Right lobe of liver (tissue), 6 donors: ENCODE data around the gene TRMT1. TPM values are rescaled to one million over a fixed set of nuclear protein-coding genes. Genes with fewer than 3 reads are reported as not detected.
A peak's percentile ranks its signal among the peaks of the same experiment; 100 is the strongest.
"Not testable (repeated sequence)": the region's sequence is repeated elsewhere in the genome, so short reads cannot be mapped to it uniquely, and the experiment has no call there.

Experiments used
- ATAC-seq, 4 donors: fragments of 200-7000 bp; cut with Tn5 transposase; one replicate each; pipeline ENCODE4 v1.9.1; 2020; ENCODE audit warnings: mild to moderate bottlenecking in 4 of 4, moderate library complexity in 4 of 4
- DNase-seq, 3 donors: peaks; one replicate each; pipeline ENCODE4 v3.0.0-alpha.2; 2020
- H3K27ac ChIP-seq, 3 donors: fragments of 200-600 bp; one replicate each; pipeline ENCODE4 v1.8.0; 2022
- H3K27me3 ChIP-seq, 2 donors: fragments of 200-600 bp; one replicate each; pipeline ENCODE4 v1.8.0; 2022
- H3K36me3 ChIP-seq, 4 donors: fragments of 200-600 bp; sonication (generic) in 1 of 4; one replicate each; pipeline versions ENCODE4 v1.5.1 to v1.8.0; 2017 to 2022; ENCODE audit warnings: control low read depth in 1 of 4
- H3K4me1 ChIP-seq, 4 donors: fragments of 200-600 bp; sonication (generic) in 1 of 4; one replicate each; pipeline versions ENCODE4 v1.5.1 to v1.8.0; 2017 to 2022; ENCODE audit warnings: control low read depth in 1 of 4
- H3K4me3 ChIP-seq, 3 donors: fragments of 200-600 bp; one replicate each; pipeline ENCODE4 v1.8.0; 2022
- H3K9me3 ChIP-seq, 4 donors: fragments of 200-600 bp; sonication (generic) in 1 of 4; one replicate each; pipeline versions ENCODE4 v1.5.1 to v1.8.0; 2017 to 2022; ENCODE audit warnings: control low read depth in 1 of 4
- POLR2A ChIP-seq: fragments of 450-650 bp; IDR thresholded peaks from one replicate; pipeline ENCODE4 v1.6.1; 2017; ENCODE audit warnings: antibody characterized with exemption, mild to moderate bottlenecking
- WGBS: methylation state at CpG from one replicate; pipeline ENCODE4 v1.1.6; 2018; ENCODE audit warnings: low coverage, low lambda C conversion rate; ENCODE audit not compliant: insufficient coverage; ENCODE audit errors: missing lambda C conversion rate; 5-methylcytosine and 5-hydroxymethylcytosine counted together
- intact Hi-C, 2 donors: fragments of 100-400 bp; cut with DNase I; formaldehyde crosslinking; loops; one replicate each; pipeline versions ENCODE4 v1.11.2 to v1.14.1; 2022
- long read RNA-seq: library from polyadenylated mRNA; unstranded; transcript quantifications from one replicate; pipeline ENCODE4 v2.0.0, GENCODE V29; 2019
- total RNA-seq, 6 experiments: library from RNA; depleted of rRNA in 2 of 6; stranded (reverse); fragments of >200 nt in 2 of 6; fragmentation: NEBNext Ultra II Directional in 3 of 6; extraction: Animal tissue kit (Norgen Biotek cat#: 25700) in 3 of 6; gene quantifications; one replicate each; pipeline versions ENCODE4 v1.1.0 to v1.2.4, GENCODE V29; 2016 to 2023
- TF ChIP-seq, protein P1 (sequence below), 4 donors: fragments of 200-600 bp in 3 of 4; fragments of 450-650 bp in 1 of 4; IDR thresholded peaks; one replicate each; pipeline versions ENCODE4 v1.5.1 to v1.8.0; 2016 to 2022; ENCODE audit warnings: antibody characterized with exemption in 4 of 4, mild to moderate bottlenecking in 2 of 4
- donor health status: DM: no; HTN: yes; CAD: no.
- donor health status: DM: no; HTN: no; CAD: no.
- donor health status: DM: no; HTN: no; CAD: no.
- donor health status: DM: no; HTN: yes; CAD: no.
- donor health status: DM: no; HTN: yes; CAD: no.

The TRMT1 gene
- total RNA-seq = 10 to 100 TPM; 15.0 to 20.5 (median 17.2) TPM
- long read RNA-seq, partial matches to known transcripts = 0 of 4 reads
- long read RNA-seq, other reads (novel, unspliced or antisense) = 2 of 4 reads

DNA sequence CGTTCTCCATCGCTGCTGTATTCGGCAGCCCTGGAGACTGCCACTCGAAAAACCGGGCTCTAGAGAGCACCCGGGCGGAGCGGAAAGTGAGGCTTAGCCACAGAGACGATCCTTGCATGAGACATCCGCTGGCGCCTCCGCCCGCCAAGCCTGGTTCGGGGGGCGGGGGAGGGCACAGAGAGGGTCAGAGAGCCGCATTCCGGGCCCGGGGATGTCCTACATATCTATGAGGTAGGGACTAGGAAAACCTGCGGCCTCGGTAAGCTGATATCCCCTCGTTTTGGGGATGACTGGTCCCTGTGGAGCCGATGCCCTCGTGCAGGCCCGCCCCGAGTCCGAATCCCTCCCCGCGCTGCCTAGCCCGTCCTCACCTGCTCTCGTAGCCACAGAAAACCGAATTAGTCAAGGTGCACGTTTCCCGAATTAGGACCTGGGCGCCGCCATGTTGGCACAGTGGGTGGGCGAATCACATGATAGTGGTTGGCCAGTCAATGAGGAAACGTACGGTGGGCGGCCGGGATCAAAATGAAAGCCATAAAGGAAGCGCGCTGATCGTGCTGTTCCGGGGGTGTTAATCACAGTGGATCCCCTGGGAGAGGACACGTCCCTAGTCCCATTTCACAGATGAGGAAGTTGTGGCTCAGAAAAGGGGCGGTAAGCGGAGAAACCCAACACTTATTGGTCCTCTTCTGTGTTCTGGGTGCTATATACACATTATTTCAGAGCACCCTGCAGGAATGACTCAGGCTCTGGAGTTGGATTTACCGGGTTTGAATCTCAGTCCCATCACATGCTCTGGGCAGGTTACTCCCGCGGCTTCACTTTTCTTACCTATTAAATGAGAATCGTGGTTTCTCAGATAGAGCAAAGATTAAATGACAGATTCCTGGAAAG is at the start of gene TRMT1:
TRMT1 (minus strand) TSS at position 459 of the 894 bp plus-strand sequence; CDS start at position 118, 341 bp downstream.
- Histone ChIP-seq H3K4me3 (peak within 1 kb of the TSS; percentile 97 to 99 (median 98)), H3K27me3 (no peaks in the 10 kb centered on the region), H3K9me3 (no peaks in the 10 kb centered on the region), H3K27ac (peak within 1 kb of the TSS; percentile 17 to 56 (median 42)), H3K4me1 (peaks cover 0 to 16% (median 7%) of the 10 kb centered on the region in 4 donors), H3K36me3 (peaks cover 0 to 18% (median 0%) of the 10 kb centered on the region in 4 donors)
- DNase-seq (peak; percentile 91 to 95 (median 93)), ATAC-seq (peak; percentile 69 to 85 (median 79))
- intact Hi-C loops = no loop called here
- TF ChIP-seq POLR2A = peak; percentile 15
- TF ChIP-seq, protein P1, sequence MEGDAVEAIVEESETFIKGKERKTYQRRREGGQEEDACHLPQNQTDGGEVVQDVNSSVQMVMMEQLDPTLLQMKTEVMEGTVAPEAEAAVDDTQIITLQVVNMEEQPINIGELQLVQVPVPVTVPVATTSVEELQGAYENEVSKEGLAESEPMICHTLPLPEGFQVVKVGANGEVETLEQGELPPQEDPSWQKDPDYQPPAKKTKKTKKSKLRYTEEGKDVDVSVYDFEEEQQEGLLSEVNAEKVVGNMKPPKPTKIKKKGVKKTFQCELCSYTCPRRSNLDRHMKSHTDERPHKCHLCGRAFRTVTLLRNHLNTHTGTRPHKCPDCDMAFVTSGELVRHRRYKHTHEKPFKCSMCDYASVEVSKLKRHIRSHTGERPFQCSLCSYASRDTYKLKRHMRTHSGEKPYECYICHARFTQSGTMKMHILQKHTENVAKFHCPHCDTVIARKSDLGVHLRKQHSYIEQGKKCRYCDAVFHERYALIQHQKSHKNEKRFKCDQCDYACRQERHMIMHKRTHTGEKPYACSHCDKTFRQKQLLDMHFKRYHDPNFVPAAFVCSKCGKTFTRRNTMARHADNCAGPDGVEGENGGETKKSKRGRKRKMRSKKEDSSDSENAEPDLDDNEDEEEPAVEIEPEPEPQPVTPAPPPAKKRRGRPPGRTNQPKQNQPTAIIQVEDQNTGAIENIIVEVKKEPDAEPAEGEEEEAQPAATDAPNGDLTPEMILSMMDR (IDR thresholded peaks at IDR 0.05) = no peak
- 0% methylated on average over 15 of the region's 51 CpGs for WGBS

DNA sequence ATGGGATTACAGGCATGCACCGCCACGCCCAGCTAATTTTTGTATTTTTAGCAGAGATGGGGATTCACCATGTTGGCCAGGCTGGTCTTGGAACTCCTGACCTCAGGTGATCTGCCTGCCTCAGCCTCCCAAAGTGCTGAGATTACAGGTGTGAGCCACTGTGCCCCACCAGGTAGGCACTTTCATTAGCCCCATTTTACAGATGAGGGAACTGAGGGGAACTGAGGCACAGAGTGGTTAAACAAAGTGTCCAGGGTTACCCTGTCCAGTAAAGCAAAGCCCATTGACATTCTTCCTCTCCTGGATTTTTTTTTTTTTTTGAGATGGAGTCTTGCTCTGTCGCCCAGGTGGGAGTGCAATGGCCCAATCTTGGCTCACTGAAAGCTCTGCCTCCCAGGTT is 49.6 kb upstream of the TRMT1 start:
- DNase-seq, H3K27me3 ChIP-seq, H3K9me3 ChIP-seq, H3K4me3 ChIP-seq, intact Hi-C loops, ATAC-seq, H3K36me3 ChIP-seq: not testable (repeated sequence)
- WGBS = 100% methylated on average over 1 of the region's 3 CpGs
- peaks cover 0 to 34% (median 11%) of the 10 kb centered on the region in 4 donors for H3K4me1 ChIP-seq
- H3K27ac ChIP-seq = peak overlapping the region in 1 of 3 donors; percentile 87

DNA sequence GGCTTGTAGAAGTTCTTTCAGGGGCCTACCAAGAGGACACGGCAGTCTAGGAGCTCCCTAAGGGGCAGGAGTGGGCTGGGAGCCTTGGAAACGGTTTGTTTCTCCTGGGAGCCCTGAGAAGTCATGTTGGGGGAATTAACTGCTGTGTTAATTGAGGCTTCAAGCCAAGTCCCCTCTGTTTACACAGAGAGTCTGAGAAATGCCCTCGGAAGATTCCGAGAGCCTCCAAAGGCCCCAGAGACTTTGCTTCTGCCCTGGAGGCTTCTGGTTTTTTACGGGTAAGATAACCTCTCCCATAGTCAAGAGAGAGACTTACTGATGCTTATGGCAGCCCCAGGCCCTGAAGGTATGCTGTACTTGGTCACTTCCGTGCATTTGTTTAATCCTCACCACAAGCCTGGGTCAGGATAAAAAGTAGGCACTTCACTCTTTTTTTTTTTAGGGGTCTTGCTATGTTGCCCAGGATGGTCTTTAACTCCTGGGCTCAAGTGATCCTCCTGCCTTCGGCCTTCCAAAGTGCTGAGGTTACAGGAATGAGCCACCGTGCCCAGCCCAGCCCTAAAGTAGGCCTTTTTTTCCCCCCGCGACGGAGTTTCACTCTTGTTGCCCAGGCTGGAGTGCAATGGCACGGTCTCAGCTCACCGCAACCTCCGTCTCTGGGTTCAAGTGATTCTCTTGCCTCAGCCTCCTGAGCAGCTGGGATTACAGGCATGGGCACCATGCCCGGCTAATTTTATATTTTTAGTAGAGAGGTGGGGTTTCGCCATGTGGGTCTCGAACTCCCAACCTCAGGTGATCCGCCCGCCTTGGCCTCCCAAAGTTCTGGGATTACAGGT is 48.8 kb upstream of the TRMT1 start:
- DNase-seq = no peak
- intact Hi-C loops = no loop called here
- 83% methylated on average over 9 of the region's 19 CpGs for WGBS

DNA sequence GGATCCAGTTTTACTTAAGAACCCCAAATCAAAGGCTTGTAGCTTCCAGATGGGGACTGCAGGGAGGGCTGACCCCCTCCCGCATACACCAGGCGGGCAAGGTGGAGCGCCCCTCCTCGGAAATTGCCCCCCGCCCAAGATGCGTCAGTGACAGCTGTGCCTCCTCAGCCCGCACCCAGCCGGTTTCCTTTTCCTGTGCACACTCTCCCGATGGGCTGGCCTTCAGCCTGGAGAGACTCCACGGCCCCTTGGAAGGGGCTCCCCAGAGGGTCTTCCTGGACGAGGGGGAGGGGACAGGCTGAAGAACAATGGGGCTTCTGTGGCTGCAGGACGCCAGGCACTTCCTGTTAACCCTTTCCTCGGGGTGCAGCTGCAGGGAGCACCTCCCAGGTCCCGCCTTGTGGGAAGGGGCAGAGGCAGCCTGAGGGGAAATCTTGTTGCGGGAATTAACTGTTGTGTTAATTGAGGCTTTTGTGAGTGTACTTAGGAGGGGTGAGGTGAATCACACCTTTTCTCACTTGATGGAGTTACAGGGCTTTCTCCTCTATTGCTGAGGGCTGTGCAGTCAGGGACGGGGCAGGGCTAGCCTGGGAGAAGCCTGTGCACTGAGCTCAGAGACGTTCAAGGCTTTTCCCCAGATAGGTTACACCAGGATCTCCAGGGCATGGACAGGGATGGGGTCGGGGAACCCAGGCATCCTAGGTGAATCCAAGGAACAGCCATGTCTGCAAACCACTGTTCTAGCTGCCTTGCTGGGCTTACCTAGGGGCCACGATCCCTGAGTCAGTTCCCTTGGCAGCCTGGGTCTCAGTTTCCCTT is 48.0 kb upstream of the TRMT1 start:
- Histone ChIP-seq H3K4me3 (no peak overlapping the region), H3K27ac (peak overlapping the region; percentile 82 to 88 (median 88)), H3K36me3 (no peaks in the 10 kb centered on the region), H3K9me3 (no peaks in the 10 kb centered on the region), H3K4me1 (peaks cover 0 to 34% (median 11%) of the 10 kb centered on the region in 4 donors), H3K27me3 (no peaks in the 10 kb centered on the region)
- ATAC-seq (peak in 1 of 4 donors; percentile 0), DNase-seq (peak; percentile 61 to 70 (median 70))
- WGBS = 57% methylated on average over 13 of the region's 19 CpGs
- intact Hi-C loops = no loop called here
- TF ChIP-seq, protein P1 (IDR thresholded peaks at IDR 0.05) = no peak
- TF ChIP-seq POLR2A = no peak

More for the DNA sequence above, 48.8 kb upstream of the TRMT1 start:
- no peaks in the 10 kb centered on the region for H3K36me3 ChIP-seq
- H3K9me3 ChIP-seq = no peaks in the 10 kb centered on the region
- TF ChIP-seq, protein P1 (IDR thresholded peaks at IDR 0.05) = no peak
- TF ChIP-seq POLR2A = no peak
- no peaks in the 10 kb centered on the region for H3K27me3 ChIP-seq
- no peak overlapping the region for H3K4me3 ChIP-seq
- peaks cover 0 to 34% (median 11%) of the 10 kb centered on the region in 4 donors for H3K4me1 ChIP-seq
- no peak for ATAC-seq
- peak overlapping the region; percentile 34 to 88 (median 82) for H3K27ac ChIP-seq
